Measurements from ENCODE around the gene CNTN1.
"Not testable (repeated sequence)": the region's sequence is repeated elsewhere in the genome, so short reads cannot be mapped to it uniquely, and the experiment has no call there.

Gene CNTN1

DNA sequence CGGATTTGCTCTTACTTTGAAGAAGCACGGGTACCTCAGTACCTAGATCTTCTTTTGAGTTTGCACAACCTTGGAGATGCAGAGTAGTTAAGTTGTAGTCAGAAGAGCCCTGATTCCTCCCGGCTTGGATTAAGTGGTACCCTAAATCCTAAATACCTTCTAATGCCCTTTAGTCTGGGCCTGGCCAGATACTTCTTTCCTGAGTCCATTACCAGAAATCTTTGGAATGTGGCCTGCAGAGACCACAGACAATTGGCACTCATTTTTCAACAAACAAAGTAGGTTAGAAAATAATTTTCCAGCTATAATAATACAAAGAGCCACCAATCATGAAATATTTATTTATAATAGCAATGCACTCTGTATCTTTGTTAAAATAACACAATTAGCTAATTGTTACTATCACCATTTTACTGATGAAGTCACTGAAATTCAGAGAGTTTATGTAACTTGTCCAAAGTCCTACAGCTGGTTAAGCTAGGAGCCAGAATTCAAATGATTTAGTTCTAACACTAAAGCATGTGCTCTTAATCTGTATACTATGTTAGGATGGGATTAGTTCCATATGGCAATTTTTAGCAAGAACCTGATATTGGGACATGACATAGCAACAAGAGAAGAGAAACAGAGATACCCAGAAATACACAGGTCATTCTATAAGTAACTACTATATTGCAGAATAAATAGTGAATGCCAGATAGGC, 363.8 kb downstream of the CNTN1 start:
- no peak for DNase-seq

DNA sequence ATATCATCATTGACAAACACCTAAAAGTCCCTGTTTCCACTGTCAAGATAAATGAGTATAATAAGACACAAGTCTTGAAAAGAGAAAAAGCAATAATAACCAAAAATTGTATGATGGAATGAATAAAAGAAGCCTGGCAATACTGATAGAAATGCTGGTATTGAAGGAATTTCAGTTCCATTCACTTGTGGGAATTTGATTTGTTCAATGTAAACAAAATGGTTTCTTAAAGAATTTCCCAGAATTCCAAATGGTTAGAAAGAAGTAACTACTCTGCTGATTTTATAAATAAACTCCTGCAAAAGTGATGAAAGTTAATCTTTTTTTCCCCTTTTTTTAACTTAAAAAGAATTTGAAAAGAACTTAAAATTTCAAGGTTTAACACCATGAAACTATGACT, 366.0 kb downstream of the CNTN1 start:
- DNase-seq = no peak

DNA sequence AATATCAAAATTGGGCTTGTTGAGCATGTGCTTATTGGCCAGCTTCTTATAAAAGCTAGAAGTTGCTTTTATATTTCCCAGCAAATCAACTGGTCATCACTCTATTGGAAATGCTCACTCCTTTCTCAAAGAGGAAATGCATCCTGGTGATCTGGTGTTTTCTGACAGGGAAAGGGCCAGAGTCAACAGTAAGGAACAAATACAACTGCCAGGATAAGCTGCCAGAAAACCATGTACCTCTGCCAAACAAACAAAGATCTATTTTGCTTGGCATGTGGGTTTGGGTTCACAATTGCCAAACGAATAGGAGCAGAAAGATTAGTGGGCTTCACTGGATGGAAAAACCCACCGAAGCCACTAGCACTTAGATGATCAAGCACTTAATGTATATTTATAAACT, 369.0 kb downstream of the CNTN1 start:
- peak; percentile 52 to 83 for DNase-seq

- no peak for DNase-seq
These were observed 372.2 kb downstream of the CNTN1 start for GRCh38 chr12:41064411-41064810.

DNA sequence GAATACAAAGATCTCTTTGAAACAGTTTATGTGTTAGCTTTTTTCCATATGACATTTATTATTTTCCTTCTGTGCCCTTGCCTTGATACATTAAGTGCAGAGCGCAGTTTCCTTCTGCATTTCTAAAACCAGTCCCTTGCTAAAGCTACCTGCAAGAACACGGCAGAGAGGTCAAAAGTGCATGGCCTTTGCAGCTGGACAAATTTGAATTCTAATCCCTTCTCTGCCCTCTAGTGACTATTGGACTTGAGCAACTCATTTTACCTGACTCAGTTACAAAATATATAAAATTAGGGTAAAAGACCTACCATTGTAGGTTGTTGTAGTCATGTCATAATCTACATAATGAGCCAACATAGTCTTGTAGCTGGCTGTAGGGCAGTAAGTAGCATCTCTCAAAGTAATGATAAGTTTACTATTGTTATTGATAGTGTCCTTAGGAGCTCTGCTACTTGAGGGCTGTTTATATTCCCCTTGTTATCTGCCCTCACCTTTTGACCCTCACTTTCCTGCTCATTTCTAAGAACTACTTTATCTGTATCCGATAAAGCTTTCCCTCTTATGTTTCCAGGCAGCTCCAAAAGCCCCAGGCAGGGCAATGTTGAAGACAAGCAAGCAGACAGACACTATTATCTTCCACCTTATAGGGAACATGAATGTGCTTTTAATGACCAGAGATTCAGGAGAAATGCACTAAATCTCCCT, 375.9 kb downstream of the CNTN1 start:
- DNase-seq = no peak

GRCh38 chr12:41073633-41074472, 381.6 kb downstream of the CNTN1 start:
- DNase-seq = no peak

DNA sequence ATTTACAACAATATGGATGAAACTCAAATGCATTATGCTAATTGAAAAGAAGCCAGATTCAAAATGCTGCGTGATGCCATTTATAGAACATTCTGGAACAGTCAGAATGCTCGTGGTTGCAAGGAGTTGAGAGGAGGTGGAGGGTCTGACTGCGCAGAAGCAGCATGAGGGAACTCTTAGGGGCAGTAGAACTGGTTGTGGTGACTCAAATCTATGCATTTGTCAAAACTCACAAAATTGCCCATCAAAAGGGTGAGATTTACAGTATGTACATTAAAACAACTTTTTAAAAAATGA, 382.2 kb downstream of the CNTN1 start:
- DNase-seq = no peak

DNA sequence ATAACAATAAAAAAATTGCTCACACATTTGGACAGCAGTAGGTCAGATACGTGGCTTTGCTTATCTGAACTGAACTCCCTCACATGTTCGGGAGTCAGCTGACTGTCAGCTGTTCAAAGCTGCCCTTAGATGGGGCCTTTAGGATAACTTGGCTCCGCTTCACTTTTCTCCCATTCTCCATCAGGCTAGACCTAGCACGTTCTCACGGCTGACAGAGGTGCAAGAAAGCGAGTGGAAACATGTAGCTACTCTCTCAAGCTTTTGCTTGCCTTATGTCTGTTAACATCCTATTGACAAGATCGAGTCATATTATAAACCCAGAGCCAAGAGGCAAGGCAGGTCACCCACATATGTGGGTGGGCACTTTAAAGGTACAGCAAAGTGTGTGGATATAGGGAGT, 383.9 kb downstream of the CNTN1 start:
- no peak for DNase-seq

- not testable (repeated sequence) for DNase-seq
These were observed 389.0 kb downstream of the CNTN1 start for GRCh38 chr12:41081241-41081640.

GRCh38 chr12:41089438-41089837, 397.2 kb downstream of the CNTN1 start:
- no peak for DNase-seq

GRCh38 chr12:41092115-41092514, 399.9 kb downstream of the CNTN1 start:
- DNase-seq = no peak

DNA sequence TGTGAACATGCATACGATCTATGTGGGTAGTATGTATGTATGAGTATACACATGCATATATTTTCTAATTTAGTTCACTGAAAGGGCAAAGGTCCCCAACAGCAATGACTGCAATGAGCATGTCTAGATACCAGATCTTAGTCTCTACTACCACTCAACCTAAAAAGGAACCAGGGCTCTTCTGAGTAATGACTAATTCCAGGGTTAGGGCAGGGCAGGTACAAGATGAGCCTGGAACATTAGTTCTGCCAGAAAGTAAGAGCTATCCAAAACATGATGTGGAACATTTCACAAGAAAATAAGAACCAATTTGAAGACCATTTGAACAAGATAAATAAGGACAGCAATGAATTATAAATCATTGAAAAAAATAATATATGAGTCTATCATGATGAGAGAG, 404.6 kb downstream of the CNTN1 start:
- DNase-seq = no peak

GRCh38 chr12:41100572-41100971, 408.3 kb downstream of the CNTN1 start:
- DNase-seq = no peak

GRCh38 chr12:41101806-41102205, 409.6 kb downstream of the CNTN1 start:
- DNase-seq = no peak

GRCh38 chr12:41103614-41104013, 411.4 kb downstream of the CNTN1 start:
- no peak for DNase-seq

- no peak for DNase-seq
These were observed 414.1 kb downstream of the CNTN1 start for GRCh38 chr12:41106315-41106714.

- DNase-seq = no peak
These were observed 415.8 kb downstream of the CNTN1 start for GRCh38 chr12:41108032-41108431.

DNA sequence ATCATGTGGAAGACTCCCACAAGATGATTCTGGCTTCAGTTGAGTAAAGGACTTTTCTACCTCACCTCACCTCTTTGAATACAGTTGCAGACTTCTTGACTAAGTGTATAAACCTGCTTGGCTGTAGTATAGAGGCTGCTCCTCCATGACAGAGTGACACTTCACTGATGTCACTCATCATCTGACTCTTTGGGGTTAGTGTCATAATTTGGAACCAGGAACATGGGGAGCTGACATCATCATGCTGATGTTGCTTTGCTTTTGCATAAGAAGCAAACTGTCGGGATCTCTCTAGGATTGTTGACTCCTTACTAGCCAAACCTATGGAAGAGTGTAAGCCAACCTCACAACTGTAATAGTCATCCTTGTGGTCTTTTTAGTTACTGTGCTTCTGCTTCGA, 420.7 kb downstream of the CNTN1 start:
- DNase-seq = no peak

DNA sequence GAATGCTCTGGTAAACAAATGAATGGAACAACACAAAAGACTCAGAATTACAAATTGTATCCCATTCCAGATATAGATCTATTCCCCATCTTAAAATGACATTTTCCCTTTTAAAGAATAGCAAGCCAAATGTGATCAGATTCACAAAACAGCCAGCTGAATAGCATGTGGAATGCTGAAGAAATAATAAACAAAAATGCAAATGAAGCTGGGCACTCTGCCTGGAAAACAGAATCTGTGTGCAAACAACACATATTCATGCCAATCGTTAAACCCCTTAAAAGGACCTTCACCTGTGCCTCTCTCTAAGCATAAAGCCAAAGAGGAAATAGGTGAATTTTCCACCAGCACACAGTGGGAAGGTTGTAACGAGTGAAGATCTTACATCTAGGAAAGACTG, 428.0 kb downstream of the CNTN1 start:
- peak; percentile 41 to 84 for DNase-seq

- no peak for DNase-seq
These were observed 429.1 kb downstream of the CNTN1 start for GRCh38 chr12:41121374-41121773.

Measured in NCI-H2081 (cell line).